B cell (primary cell): Measurements from ENCODE around the gene EHBP1L1. TPM values are rescaled to one million over a fixed set of nuclear protein-coding genes. Genes with fewer than 3 reads are reported as not detected.

ENCODE experiments used
- ATAC-seq: fragments of 200-7000 bp; cut with Tn5 transposase; one replicate; pipeline ENCODE4 v1.10.0; 2021; ENCODE audit warnings: low read depth, mild to moderate bottlenecking, moderate number of reproducible peaks, moderate library complexity
- CTCF ChIA-PET: fragments of 350-600 bp; sonication (Branson Sonifier 250); formaldehyde crosslinking; loops from one replicate; lab custom pipeline; 2021; ENCODE audit warnings: antibody characterized with exemption, inconsistent platforms; lab: Charles Lee
- POLR2A ChIA-PET: fragments of 350-600 bp; sonication (Branson Sonifier 250); formaldehyde crosslinking; loops from one replicate; lab custom pipeline; 2021; ENCODE audit warnings: antibody characterized with exemption; lab: Charles Lee
- DNase-seq: peaks from one replicate; pipeline ENCODE4 v3.0.0; 2013
- H2AFZ ChIP-seq: 2 replicates; pipeline ENCODE4 v1.6.1; 2012; ENCODE audit warnings: mild to moderate bottlenecking, low read depth, low read length; ENCODE audit not compliant: insufficient read depth, poor library complexity, severe bottlenecking
- H3K27ac ChIP-seq, 2 donors: 1 replicate in 1 of 2; 2 replicates in 1 of 2; pipeline ENCODE4 v1.5.1; 2012 to 2013; ENCODE audit warnings: low read length in 2 of 2, mild to moderate bottlenecking in 2 of 2, moderate library complexity in 1 of 2
- H3K27me3 ChIP-seq, 4 experiments: fragments of 200-600 bp in 1 of 4; sonication (generic) in 1 of 4; replicated peaks in 1 of 4; 1 replicate in 2 of 4; 2 replicates in 2 of 4; pipeline versions ENCODE4 v1.6.1 to v1.7.0; 2013 to 2016; ENCODE audit warnings: low read length in 3 of 4, mild to moderate bottlenecking in 2 of 4, mixed read lengths in 1 of 4, moderate library complexity in 1 of 4; ENCODE audit not compliant: insufficient read depth in 4 of 4, control insufficient read depth in 3 of 4; ENCODE audit errors: control extremely low read depth in 1 of 4
- H3K36me3 ChIP-seq, 2 experiments: replicated peaks in 1 of 2; 1 replicate in 1 of 2; 2 replicates in 1 of 2; pipeline versions ENCODE4 v1.6.1 to v1.7.1; 2013; ENCODE audit warnings: low read length in 1 of 2; ENCODE audit not compliant: insufficient read depth in 2 of 2, control insufficient read depth in 1 of 2; ENCODE audit errors: control extremely low read depth in 1 of 2, extremely low read depth in 1 of 2
- H3K4me1 ChIP-seq, 2 donors: fragments of 200-600 bp in 1 of 2; sonication (generic) in 1 of 2; 1 replicate in 1 of 2; 2 replicates in 1 of 2; pipeline versions ENCODE4 v1.5.1 to v1.6.1; 2013 to 2017; ENCODE audit warnings: low read length in 2 of 2; ENCODE audit not compliant: control insufficient read depth in 2 of 2, insufficient read depth in 2 of 2
- H3K4me2 ChIP-seq: replicated peaks from 2 replicates; pipeline ENCODE3; 2012; ENCODE audit warnings: mild to moderate bottlenecking, low read depth, low read length; ENCODE audit not compliant: poor library complexity, severe bottlenecking
- H3K4me3 ChIP-seq, 5 experiments: fragments of 200-600 bp in 1 of 5; sonication (generic) in 1 of 5; 1 replicate in 3 of 5; 2 replicates in 2 of 5; pipeline versions ENCODE4 v1.5.1 to v1.7.0; 2011 to 2016; ENCODE audit warnings: low read length in 4 of 5, mild to moderate bottlenecking in 4 of 5, low read depth in 2 of 5, control low read depth in 1 of 5, moderate library complexity in 1 of 5; ENCODE audit not compliant: insufficient read depth in 1 of 5; ENCODE audit errors: control extremely low read depth in 1 of 5, extremely low read depth in 1 of 5
- H3K79me2 ChIP-seq: fragments of 200-600 bp; sonication (generic); one replicate; pipeline ENCODE4 v1.6.0; 2016; ENCODE audit warnings: low read length; ENCODE audit not compliant: control insufficient read depth, insufficient read depth
- H3K9ac ChIP-seq: fragments of 200-600 bp; sonication (generic); 2 replicates; pipeline ENCODE4 v1.6.1; 2017; ENCODE audit warnings: mild to moderate bottlenecking, low read length, moderate library complexity
- H3K9me3 ChIP-seq, 3 donors: one replicate each; pipeline versions ENCODE4 v1.6.1 to v1.7.1; 2013; ENCODE audit warnings: low read length in 2 of 3; ENCODE audit not compliant: control insufficient read depth in 2 of 3, insufficient read depth in 1 of 3; ENCODE audit errors: control extremely low read depth in 1 of 3
- H4K20me1 ChIP-seq: 2 replicates; pipeline ENCODE4 v1.6.0; 2012; ENCODE audit warnings: mild to moderate bottlenecking, low read length; ENCODE audit not compliant: insufficient read depth, control insufficient read depth, poor library complexity, severe bottlenecking
- H3K27ac Mint-ChIP-seq: one replicate; pipeline ENCODE4 v1.8.0; 2021; ENCODE audit warnings: mixed read lengths
- H3K27me3 Mint-ChIP-seq: one replicate; pipeline ENCODE4 v1.8.0; 2021; ENCODE audit warnings: mixed read lengths
- H3K4me1 Mint-ChIP-seq: one replicate; pipeline ENCODE4 v1.8.0; 2021; ENCODE audit warnings: mixed read lengths
- H3K4me3 Mint-ChIP-seq: one replicate; pipeline ENCODE4 v1.8.0; 2021; ENCODE audit warnings: mixed read lengths
- H3K9me3 Mint-ChIP-seq: one replicate; pipeline ENCODE4 v1.8.0; 2022; ENCODE audit warnings: mixed read lengths; ENCODE audit not compliant: insufficient read depth
- EZH2 ChIP-seq: IDR thresholded peaks from 2 replicates; pipeline ENCODE4 v1.6.1; 2012; ENCODE audit warnings: borderline replicate concordance, low read depth, mild to moderate bottlenecking, moderate library complexity, low read length; ENCODE audit not compliant: insufficient read depth, poor library complexity, severe bottlenecking
- WGBS: methylation state at CpG from one replicate; pipeline ENCODE4 v1.1.5; 2013; ENCODE audit warnings: missing lambda C conversion rate; ENCODE audit not compliant: insufficient coverage; 5-methylcytosine and 5-hydroxymethylcytosine counted together
- intact Hi-C: fragments of 100-400 bp; cut with micrococcal nuclease; formaldehyde crosslinking; loops from one replicate; pipeline ENCODE4 v1.10.0; 2022
- polyA plus RNA-seq: library from polyadenylated mRNA; depleted of rRNA; stranded (reverse); fragments of >200 nt; gene quantifications from 2 replicates; pipeline ENCODE4 v1.2.3, GENCODE V29; 2012
- total RNA-seq, 2 donors: library from RNA; stranded (reverse); fragments of 120-200 nt in 1 of 2; gene quantifications; 1 replicate in 1 of 2; 2 replicates in 1 of 2; pipeline versions ENCODE4 v1.2.3 to v1.2.4, GENCODE V29; 2013 to 2022
- TF ChIP-seq, protein P1 (sequence below): fragments of 200-600 bp; IDR thresholded peaks from one replicate; pipeline ENCODE4 v1.8.0; 2022; ENCODE audit warnings: antibody characterized with exemption, mild to moderate bottlenecking

Gene EHBP1L1
- total and polyA plus RNA-seq, 2 donors (not counting 1 experiment from before 2014, with no cell fraction given) = 202 to 279 TPM

DNA sequence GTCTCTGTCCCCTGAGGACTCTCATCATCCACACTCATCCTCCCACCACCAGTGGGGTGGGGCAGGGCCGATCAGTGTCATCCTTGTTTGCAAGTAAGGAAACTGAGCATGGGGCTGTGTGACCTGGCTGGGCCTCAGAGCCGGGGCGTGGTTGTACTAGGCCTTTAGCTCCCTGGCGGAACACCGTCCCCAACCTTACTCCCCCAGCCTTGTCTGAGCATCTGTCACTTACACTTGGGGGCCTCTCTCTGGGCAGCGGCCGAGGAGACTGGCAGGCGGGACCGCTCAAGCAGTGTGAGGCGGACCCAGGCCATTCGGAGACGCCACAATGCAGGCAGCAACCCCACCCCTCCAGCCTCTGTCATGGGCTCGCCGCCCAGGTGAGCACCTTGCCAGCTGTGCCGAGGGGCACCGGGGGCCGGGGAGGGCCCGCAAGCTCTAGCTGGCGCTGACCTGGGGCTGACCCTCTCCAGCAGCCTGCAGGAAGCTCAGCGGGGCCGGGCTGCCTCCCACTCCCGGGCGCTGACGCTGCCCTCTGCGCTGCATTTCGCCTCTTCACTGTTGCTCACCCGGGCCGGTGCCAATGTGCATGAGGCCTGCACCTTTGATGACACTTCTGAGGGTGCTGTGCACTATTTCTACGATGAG, 43.6 kb downstream of the EHBP1L1 start:
- no peaks in the 10 kb centered on the region for H3K27me3 ChIP-seq
- intact Hi-C loops = loop anchor here (5.0 to 10.0 kb wide), 2 partner anchors 487 to 505 kb away; partner anchors contain the start of genes SYVN1, TM7SF2 and ZNHIT2
- H3K4me1 ChIP-seq = peaks cover 9 to 14% of the 10 kb centered on the region in 2 donors
- TF ChIP-seq, protein P1, sequence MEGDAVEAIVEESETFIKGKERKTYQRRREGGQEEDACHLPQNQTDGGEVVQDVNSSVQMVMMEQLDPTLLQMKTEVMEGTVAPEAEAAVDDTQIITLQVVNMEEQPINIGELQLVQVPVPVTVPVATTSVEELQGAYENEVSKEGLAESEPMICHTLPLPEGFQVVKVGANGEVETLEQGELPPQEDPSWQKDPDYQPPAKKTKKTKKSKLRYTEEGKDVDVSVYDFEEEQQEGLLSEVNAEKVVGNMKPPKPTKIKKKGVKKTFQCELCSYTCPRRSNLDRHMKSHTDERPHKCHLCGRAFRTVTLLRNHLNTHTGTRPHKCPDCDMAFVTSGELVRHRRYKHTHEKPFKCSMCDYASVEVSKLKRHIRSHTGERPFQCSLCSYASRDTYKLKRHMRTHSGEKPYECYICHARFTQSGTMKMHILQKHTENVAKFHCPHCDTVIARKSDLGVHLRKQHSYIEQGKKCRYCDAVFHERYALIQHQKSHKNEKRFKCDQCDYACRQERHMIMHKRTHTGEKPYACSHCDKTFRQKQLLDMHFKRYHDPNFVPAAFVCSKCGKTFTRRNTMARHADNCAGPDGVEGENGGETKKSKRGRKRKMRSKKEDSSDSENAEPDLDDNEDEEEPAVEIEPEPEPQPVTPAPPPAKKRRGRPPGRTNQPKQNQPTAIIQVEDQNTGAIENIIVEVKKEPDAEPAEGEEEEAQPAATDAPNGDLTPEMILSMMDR = no peak
- TF ChIP-seq EZH2 = no peak
- DNase-seq = no peak
- H3K9ac ChIP-seq = no peak overlapping the region
- H3K9me3 Mint-ChIP-seq = no peaks in the 10 kb centered on the region
- H3K27ac ChIP-seq = no peak overlapping the region
- POLR2A ChIA-PET = no interaction called here
- no peaks in the 10 kb centered on the region for H3K9me3 ChIP-seq
- CTCF ChIA-PET = interaction anchor here (2.3 kb wide), 1 partner anchor 92 kb away, joined by 7 read pairs; the partner anchor contains the start of gene KAT5
- peaks cover 24% of the 10 kb centered on the region for H3K4me1 Mint-ChIP-seq
- H3K79me2 ChIP-seq = peaks cover 74% of the 10 kb centered on the region
- WGBS = 97% methylated on average over 29 of the region's 29 CpGs
- H3K27me3 Mint-ChIP-seq = no peaks in the 10 kb centered on the region
- peaks cover 0 to 63% of the 10 kb centered on the region in 2 experiments for H3K36me3 ChIP-seq
- ATAC-seq = no peak
- H3K4me3 Mint-ChIP-seq = peak overlapping the region; percentile 29
- no peak overlapping the region for H3K4me2 ChIP-seq
- H3K27ac Mint-ChIP-seq = no peak overlapping the region
- H2AFZ ChIP-seq = no peak overlapping the region
- peaks cover 47% of the 10 kb centered on the region for H4K20me1 ChIP-seq
- no peak overlapping the region for H3K4me3 ChIP-seq

DNA sequence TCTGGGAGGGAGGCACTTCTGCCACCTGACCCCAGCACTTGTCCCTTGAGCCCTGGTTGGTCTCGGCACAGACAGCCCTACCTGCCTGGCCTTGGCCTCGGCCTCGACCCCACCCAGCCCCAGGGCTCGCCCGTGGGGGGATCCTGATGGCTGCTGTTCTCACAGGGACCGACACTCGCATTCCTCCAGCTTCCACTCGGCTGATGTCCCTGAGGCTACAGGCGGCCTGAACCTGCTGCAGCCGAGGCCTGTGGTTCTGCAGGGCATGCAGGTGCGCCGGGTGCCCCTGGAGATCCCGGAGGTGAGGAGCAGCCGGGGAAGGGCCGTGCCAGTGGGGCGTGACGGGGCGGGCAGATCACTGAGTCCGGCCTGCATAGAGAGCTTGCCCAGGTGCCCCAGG, 44.8 kb downstream of the EHBP1L1 start:
- H4K20me1 ChIP-seq = peaks cover 54% of the 10 kb centered on the region
- no peaks in the 10 kb centered on the region for H3K27me3 Mint-ChIP-seq
- peaks cover 75% of the 10 kb centered on the region for H3K79me2 ChIP-seq
- peaks cover 21% of the 10 kb centered on the region for H3K4me1 Mint-ChIP-seq
- CTCF ChIA-PET = interaction anchor here (2.3 kb wide), 1 partner anchor 91 kb away, joined by 7 read pairs; the partner anchor contains the start of gene KAT5
- POLR2A ChIA-PET = no interaction called here
- 97% methylated on average over 19 of the region's 19 CpGs for WGBS
- DNase-seq = no peak
- H3K4me2 ChIP-seq = no peak overlapping the region
- H3K4me3 ChIP-seq = no peak overlapping the region
- H3K4me3 Mint-ChIP-seq = no peak overlapping the region
- H3K9ac ChIP-seq = no peak overlapping the region
- H3K9me3 ChIP-seq = no peaks in the 10 kb centered on the region
- peaks cover 0 to 74% of the 10 kb centered on the region in 2 experiments for H3K36me3 ChIP-seq
- no peak overlapping the region for H3K27ac Mint-ChIP-seq
- H3K9me3 Mint-ChIP-seq = no peaks in the 10 kb centered on the region
- no peaks in the 10 kb centered on the region for H3K27me3 ChIP-seq
- TF ChIP-seq, protein P1 = no peak
- TF ChIP-seq EZH2 = no peak
- H2AFZ ChIP-seq = no peak overlapping the region
- peaks cover 9 to 14% of the 10 kb centered on the region in 2 donors for H3K4me1 ChIP-seq
- no peak for ATAC-seq
- intact Hi-C loops = no loop called here
- no peak overlapping the region for H3K27ac ChIP-seq
